Vagina (tissue), 2 donors: ENCODE measurements around the gene AGPS. TPM values are rescaled to one million over a fixed set of nuclear protein-coding genes. Genes with fewer than 3 reads are reported as not detected.

Experiments
- DNase-seq, 2 donors: peaks; one replicate each; pipeline ENCODE4 v3.0.0-alpha.2; 2017; ENCODE audit errors: extremely low spot score in 2 of 2
- H3K27ac ChIP-seq: fragments of 200-600 bp; sonication (generic); one replicate; pipeline ENCODE4 v1.5.1; 2019
- H3K27me3 ChIP-seq: fragments of 200-600 bp; sonication (generic); one replicate; pipeline ENCODE4 v1.5.1; 2019
- H3K36me3 ChIP-seq, 2 donors: fragments of 200-600 bp; sonication (generic); one replicate each; pipeline ENCODE4 v1.5.1; 2017 to 2019
- H3K4me1 ChIP-seq: fragments of 200-600 bp; sonication (generic); one replicate; pipeline ENCODE4 v1.5.1; 2019
- H3K4me3 ChIP-seq, 2 donors: fragments of 200-600 bp; sonication (generic); 1 replicate in 1 of 2; 2 replicates in 1 of 2; pipeline ENCODE4 v1.5.1; 2016 to 2019
- H3K9me3 ChIP-seq: fragments of 200-600 bp; sonication (generic); one replicate; pipeline ENCODE4 v1.5.1; 2019
- POLR2A ChIP-seq, 2 donors: fragments of 450-650 bp; IDR thresholded peaks; one replicate each; pipeline ENCODE4 v1.6.1; 2017; ENCODE audit warnings: antibody characterized with exemption in 2 of 2, mild to moderate bottlenecking in 2 of 2, moderate library complexity in 2 of 2
- POLR2AphosphoS5 ChIP-seq, 2 donors: sonication (generic); formaldehyde crosslinking; IDR thresholded peaks; one replicate each; pipeline ENCODE4 v1.9.0; 2017; ENCODE audit warnings: antibody characterized with exemption in 2 of 2, mild to moderate bottlenecking in 2 of 2, low read depth in 1 of 2; ENCODE audit not compliant: insufficient read depth in 1 of 2
- intact Hi-C: fragments of 100-400 bp; cut with DNase I; formaldehyde crosslinking; loops from one replicate; pipeline ENCODE4 v1.15.1; 2023
- total RNA-seq: library from RNA; depleted of rRNA; stranded (reverse); fragments of >200 nt; gene quantifications from one replicate; pipeline ENCODE4 v1.2.3, GENCODE V29; 2016
- TF ChIP-seq, protein P1 (sequence below), 3 experiments: fragments of 450-650 bp in 2 of 3; fragments of 200-600 bp in 1 of 3; sonication (generic) in 1 of 3; IDR thresholded peaks; one replicate each; pipeline ENCODE4 v1.5.1; 2017 to 2019; ENCODE audit warnings: antibody characterized with exemption in 3 of 3, mild to moderate bottlenecking in 2 of 3, moderate library complexity in 2 of 3

The AGPS gene
- total RNA-seq, 1 donor from 2014 or later = 27.3 TPM

DNA sequence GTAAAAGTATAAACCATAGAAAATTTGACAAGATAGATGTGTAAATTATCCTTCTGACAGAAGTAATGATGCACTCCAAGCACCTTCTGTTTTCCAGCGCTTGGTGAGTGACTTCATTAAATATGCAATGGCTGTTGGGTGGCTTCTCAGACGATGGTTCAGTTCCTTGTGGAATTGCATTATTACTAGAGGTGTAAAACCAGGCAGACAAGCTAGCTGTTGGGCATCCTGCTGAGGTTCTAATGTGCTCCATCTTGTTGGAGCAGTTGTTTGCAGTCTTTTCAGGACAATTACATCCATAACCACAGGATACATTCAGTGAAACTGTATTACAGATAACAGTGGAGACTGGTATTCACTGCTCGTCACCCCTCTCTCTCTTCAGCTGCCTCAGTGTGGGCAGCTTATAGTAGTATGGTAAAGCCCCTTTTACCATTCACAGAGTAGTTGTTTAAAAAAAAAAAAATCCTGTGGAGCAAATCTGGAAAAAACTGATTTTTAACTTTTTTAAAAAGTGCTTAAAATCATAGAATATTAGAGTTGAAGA is 143.5 kb downstream of the AGPS start:
- Histone ChIP-seq H3K36me3 (no peaks in the 10 kb centered on the region), H3K4me1 (no peaks in the 10 kb centered on the region), H3K27me3 (no peaks in the 10 kb centered on the region), H3K4me3 (no peak overlapping the region), H3K9me3 (no peaks in the 10 kb centered on the region), H3K27ac (no peak overlapping the region)
- intact Hi-C loops = no loop called here
- no peak for DNase-seq
- TF ChIP-seq POLR2A (IDR thresholded peaks at IDR 0.05) (no peak), POLR2AphosphoS5 (IDR thresholded peaks at IDR 0.05; ENCODE audit: insufficient read depth in 1 of 2, low read depth in 1 of 2) (no peak)
- TF ChIP-seq, protein P1, sequence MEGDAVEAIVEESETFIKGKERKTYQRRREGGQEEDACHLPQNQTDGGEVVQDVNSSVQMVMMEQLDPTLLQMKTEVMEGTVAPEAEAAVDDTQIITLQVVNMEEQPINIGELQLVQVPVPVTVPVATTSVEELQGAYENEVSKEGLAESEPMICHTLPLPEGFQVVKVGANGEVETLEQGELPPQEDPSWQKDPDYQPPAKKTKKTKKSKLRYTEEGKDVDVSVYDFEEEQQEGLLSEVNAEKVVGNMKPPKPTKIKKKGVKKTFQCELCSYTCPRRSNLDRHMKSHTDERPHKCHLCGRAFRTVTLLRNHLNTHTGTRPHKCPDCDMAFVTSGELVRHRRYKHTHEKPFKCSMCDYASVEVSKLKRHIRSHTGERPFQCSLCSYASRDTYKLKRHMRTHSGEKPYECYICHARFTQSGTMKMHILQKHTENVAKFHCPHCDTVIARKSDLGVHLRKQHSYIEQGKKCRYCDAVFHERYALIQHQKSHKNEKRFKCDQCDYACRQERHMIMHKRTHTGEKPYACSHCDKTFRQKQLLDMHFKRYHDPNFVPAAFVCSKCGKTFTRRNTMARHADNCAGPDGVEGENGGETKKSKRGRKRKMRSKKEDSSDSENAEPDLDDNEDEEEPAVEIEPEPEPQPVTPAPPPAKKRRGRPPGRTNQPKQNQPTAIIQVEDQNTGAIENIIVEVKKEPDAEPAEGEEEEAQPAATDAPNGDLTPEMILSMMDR (IDR thresholded peaks at IDR 0.05) = no peak

- Histone ChIP-seq H3K4me1 (no peaks in the 10 kb centered on the region), H3K27ac (no peak overlapping the region), H3K36me3 (no peaks in the 10 kb centered on the region), H3K9me3 (no peaks in the 10 kb centered on the region), H3K27me3 (no peaks in the 10 kb centered on the region), H3K4me3 (no peak overlapping the region)
- no peak for TF ChIP-seq POLR2A (IDR thresholded peaks at IDR 0.05)
- no peak for TF ChIP-seq POLR2AphosphoS5 (IDR thresholded peaks at IDR 0.05; ENCODE audit: insufficient read depth in 1 of 2, low read depth in 1 of 2)
- TF ChIP-seq, protein P1 (IDR thresholded peaks at IDR 0.05) = no peak
- DNase-seq = no peak
- intact Hi-C loops = no loop called here
Observed at GRCh38 chr2:177537213-177537612, 144.6 kb downstream of the AGPS start.

GRCh38 chr2:177537636-177538035 is 145.1 kb downstream of the AGPS start:
- intact Hi-C loops = no loop called here
- DNase-seq = no peak
- no peak for TF ChIP-seq POLR2AphosphoS5 (IDR thresholded peaks at IDR 0.05; ENCODE audit: insufficient read depth in 1 of 2, low read depth in 1 of 2)
- no peak for TF ChIP-seq POLR2A (IDR thresholded peaks at IDR 0.05)
- TF ChIP-seq, protein P1 (IDR thresholded peaks at IDR 0.05) = no peak

GRCh38 chr2:177538323-177538722 is 145.8 kb downstream of the AGPS start:
- DNase-seq = no peak
- TF ChIP-seq, protein P1 (IDR thresholded peaks at IDR 0.05) = no peak
- no peak for TF ChIP-seq POLR2AphosphoS5 (IDR thresholded peaks at IDR 0.05; ENCODE audit: insufficient read depth in 1 of 2, low read depth in 1 of 2)
- no peak for TF ChIP-seq POLR2A (IDR thresholded peaks at IDR 0.05)
- Histone ChIP-seq H3K27ac (no peak overlapping the region), H3K4me1 (no peaks in the 10 kb centered on the region), H3K9me3 (no peaks in the 10 kb centered on the region), H3K27me3 (no peaks in the 10 kb centered on the region), H3K4me3 (no peak overlapping the region), H3K36me3 (no peaks in the 10 kb centered on the region)
- intact Hi-C loops = no loop called here

More at GRCh38 chr2:177537636-177538035, 145.1 kb downstream of the AGPS start:
- Histone ChIP-seq H3K27me3 (no peaks in the 10 kb centered on the region), H3K9me3 (no peaks in the 10 kb centered on the region), H3K36me3 (no peaks in the 10 kb centered on the region), H3K27ac (no peak overlapping the region), H3K4me1 (no peaks in the 10 kb centered on the region), H3K4me3 (no peak overlapping the region)

DNA sequence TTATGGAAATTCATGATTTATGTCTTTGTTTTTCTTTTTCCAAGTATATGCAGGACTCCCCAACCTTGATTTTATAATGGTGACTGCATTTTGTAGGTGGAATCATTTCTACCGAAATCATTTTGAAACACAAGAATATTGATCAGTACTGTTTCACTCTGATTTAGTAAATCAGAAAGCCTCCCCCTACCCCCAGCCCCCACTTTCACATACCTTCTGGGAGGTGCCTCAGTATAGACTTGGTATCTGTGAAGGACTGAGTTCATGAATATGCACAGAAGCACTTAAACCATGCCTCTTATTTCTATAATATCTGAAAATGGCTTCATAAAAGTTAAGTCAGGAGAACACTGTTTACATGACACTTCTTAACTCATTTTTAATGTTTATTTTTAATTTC is 147.7 kb downstream of the AGPS start:
- H3K4me1 ChIP-seq = no peaks in the 10 kb centered on the region
- no peak for TF ChIP-seq POLR2AphosphoS5 (IDR thresholded peaks at IDR 0.05; ENCODE audit: insufficient read depth in 1 of 2, low read depth in 1 of 2)
- TF ChIP-seq, protein P1 (IDR thresholded peaks at IDR 0.05) = no peak
- TF ChIP-seq POLR2A (IDR thresholded peaks at IDR 0.05) = no peak

More for the DNA sequence above, 147.7 kb downstream of the AGPS start:
- no peak overlapping the region for H3K4me3 ChIP-seq
- intact Hi-C loops = no loop called here
- H3K27me3 ChIP-seq = no peaks in the 10 kb centered on the region
- no peaks in the 10 kb centered on the region for H3K9me3 ChIP-seq
- DNase-seq = no peak
- no peaks in the 10 kb centered on the region for H3K36me3 ChIP-seq
- H3K27ac ChIP-seq = no peak overlapping the region
